ENCODE results near the gene COX7A2.

GRCh38 chr6:75281653-75282052 is 38.1 kb upstream of the COX7A2 start:
- TF ChIP-seq CTCF (IDR thresholded peaks at IDR 0.05) (no peak), EZH2phosphoT487 (IDR thresholded peaks at IDR 0.05) (no peak)

Data from neural progenitor cell (in vitro differentiated cells).